ENCODE measurements around the gene ZC3H18. TPM values are rescaled to one million over a fixed set of nuclear protein-coding genes. Genes with fewer than 3 reads are reported as not detected.

ZC3H18 gene
- total and polyA plus RNA-seq, 10 of the 15 experiments (the other 5 are each of a cell fraction or from before 2014, with no cell fraction given) = 1.0 to 58.3 (median 22.4) TPM

- TF ChIP-seq BCLAF1 (IDR thresholded peaks at IDR 0.05) (0 out of 2 replicates have a peak, but pooled peaks have one; percentile 52), BMI1 (IDR thresholded peaks at IDR 0.05; ENCODE audit: borderline replicate concordance) (no peak), TBL1XR1 (IDR thresholded peaks at IDR 0.05; ENCODE audit: low read depth, low read length) (no peak), ZBED1 (IDR thresholded peaks at IDR 0.05; ENCODE audit: borderline replicate concordance) (no peak), EED (IDR thresholded peaks at IDR 0.05; ENCODE audit: low read depth) (no peak)
Measured at GRCh38 chr16:88569985-88570690, at the start of gene ZC3H18 (continued).

GRCh38 chr16:88521674-88522073 lies 48.5 kb upstream of the ZC3H18 start:
- in situ Hi-C loops (cut with MboI) = no loop called here
- TF ChIP-seq SP1 (IDR thresholded peaks at IDR 0.05; ENCODE audit: low read depth, low read length) = no peak
- no peak for TF ChIP-seq SREBF1 (IDR thresholded peaks at IDR 0.05; ENCODE audit: low read length)
- no peak for TF ChIP-seq NR2C2 (IDR thresholded peaks at IDR 0.05; ENCODE audit: borderline replicate concordance, control insufficient read depth, insufficient read length, low read depth)
- no peak for FAIRE-seq

More at GRCh38 chr16:88521674-88522073, 48.5 kb upstream of the ZC3H18 start:
- intact Hi-C loops (cut with micrococcal nuclease; ENCODE audit: unreplicated experiment) = no loop called here
- ChIA-PET RAD21 (ENCODE audit: unreplicated experiment) (no interaction called here), POLR2A (no interaction called here), SMC1A (ENCODE audit: uncharacterized antibody, unreplicated experiment) (interaction anchor here (0.6 kb wide), 1 partner anchor 70 kb away, joined by 3 read pairs; no protein-coding TSS in a partner anchor), CTCF (no interaction called here)
- Histone ChIP-seq H3K9me3 (replicated peaks; ENCODE audit: control insufficient read depth, insufficient read depth, low read length) (no peaks in the 10 kb centered on the region), H3K4me3 (no peak overlapping the region), H3K4me1 (ENCODE audit: control insufficient read depth, insufficient read depth, low read length) (no peaks in the 10 kb centered on the region), H3K36me3 (ENCODE audit: control insufficient read depth in 2 of 2, insufficient read depth in 2 of 2, low read length in 1 of 2) (no peaks in the 10 kb centered on the region), H3K79me2 (ENCODE audit: control insufficient read depth, insufficient read depth, low read length) (no peaks in the 10 kb centered on the region), H3K4me2 (ENCODE audit: control insufficient read depth, insufficient read depth) (no peak overlapping the region), H3K27me3 (replicated peaks in 1 of 2; ENCODE audit: control insufficient read depth in 2 of 2, insufficient read depth in 2 of 2, low read length in 1 of 2) (no peaks in the 10 kb centered on the region), H3K9ac (ENCODE audit: control insufficient read depth, insufficient read depth, low read length) (no peak overlapping the region), H4K20me1 (ENCODE audit: control insufficient read depth, insufficient read depth) (no peaks in the 10 kb centered on the region), H3K27ac (ENCODE audit: control insufficient read depth, insufficient read depth) (no peak overlapping the region), H2AFZ (ENCODE audit: control insufficient read depth, low read depth, low read length) (no peak overlapping the region)
- no TSS peak for BruUV-seq (replicated peaks)
- 41% methylated on average over 6 of the region's 9 CpGs for WGBS (ENCODE audit: insufficient coverage, insufficient replicate concordance, low lambda C conversion rate, missing lambda C conversion rate)
- DNase-seq (ENCODE audit: low read depth, low spot score) (no peak), ATAC-seq (no peak)

Measured in GM12878 (cell line).